OCI-LY7 (cell line): Measurements from ENCODE around the gene NMT1. TPM values are rescaled to one million over a fixed set of nuclear protein-coding genes. Genes with fewer than 3 reads are reported as not detected.
A peak's percentile ranks its signal among the peaks of the same experiment; 100 is the strongest.

ENCODE experiments used
- BruUV-seq: library from RNA; stranded (reverse); fragments of 400-500 nt; replicated peaks from 2 replicates; lab custom pipeline; 2021; lab: Mats Ljungman, UMichigan
- CTCF ChIA-PET: fragments of 300-600 bp; sonication (Branson Sonifier 250); formaldehyde crosslinking; loops from one replicate; lab custom pipeline; 2022; ENCODE audit warnings: antibody characterized with exemption; ENCODE audit not compliant: unreplicated experiment; lab: Charles Lee
- POLR2A ChIA-PET: fragments of 300-600 bp; sonication (Branson Sonifier 250); formaldehyde crosslinking; loops from one replicate; lab custom pipeline; 2022; ENCODE audit warnings: antibody characterized with exemption; lab: Charles Lee
- DNase-seq: peaks from one replicate; pipeline ENCODE4 v3.0.0-alpha.2; 2015; ENCODE audit warnings: low spot score
- H2AFZ ChIP-seq: fragments of 200-600 bp; sonication (generic), shearing (Covaris generic); 2 replicates; pipeline ENCODE4 v1.6.1; 2014; ENCODE audit warnings: mild to moderate bottlenecking, antibody characterized with exemption, low read length, moderate library complexity
- H3K27ac ChIP-seq: fragments of 200-600 bp; sonication (generic); 2 replicates; pipeline ENCODE4 v1.5.1; 2014; ENCODE audit warnings: mixed run types, low read depth, mild to moderate bottlenecking, moderate library complexity, low read length, inconsistent platforms; ENCODE audit not compliant: poor library complexity, severe bottlenecking
- H3K36me3 ChIP-seq: fragments of 200-600 bp; sonication (generic); 2 replicates; pipeline ENCODE4 v1.6.1; 2014; ENCODE audit warnings: mild to moderate bottlenecking, antibody characterized with exemption, low read length, moderate library complexity, mixed read lengths; ENCODE audit not compliant: insufficient read depth
- H3K4me1 ChIP-seq: fragments of 200-600 bp; sonication (generic); 2 replicates; pipeline ENCODE4 v1.5.1; 2014; ENCODE audit warnings: mild to moderate bottlenecking, low read length; ENCODE audit not compliant: insufficient read depth, poor library complexity, severe bottlenecking
- H3K4me2 ChIP-seq: fragments of 200-600 bp; sonication (generic); 2 replicates; pipeline ENCODE4 v1.6.1; 2014; ENCODE audit warnings: mild to moderate bottlenecking, low read length
- H3K4me3 ChIP-seq: fragments of 200-600 bp; sonication (generic); 2 replicates; pipeline ENCODE4 v1.5.1; 2014; ENCODE audit warnings: mild to moderate bottlenecking, low read depth, low read length; ENCODE audit not compliant: poor library complexity, severe bottlenecking
- H3K79me2 ChIP-seq: fragments of 200-600 bp; sonication (generic); 2 replicates; pipeline ENCODE4 v1.6.1; 2016; ENCODE audit warnings: low read depth, mild to moderate bottlenecking, low read length, moderate library complexity, mixed read lengths; ENCODE audit not compliant: insufficient read depth
- H3K9me2 ChIP-seq: fragments of 200-600 bp; sonication (generic); 2 replicates; pipeline ENCODE4 v1.6.1; 2016; ENCODE audit warnings: mild to moderate bottlenecking, low read length, mixed read lengths; ENCODE audit not compliant: insufficient read depth
- H3K9me3 ChIP-seq: fragments of 200-600 bp; sonication (generic); 2 replicates; pipeline ENCODE4 v1.6.1; 2014; ENCODE audit warnings: mild to moderate bottlenecking, mixed run types, low read length, mixed read lengths
- H4K20me1 ChIP-seq: fragments of 200-600 bp; sonication (generic); 2 replicates; pipeline ENCODE4 v1.6.1; 2014; ENCODE audit warnings: mild to moderate bottlenecking, antibody characterized with exemption, low read length, moderate library complexity, mixed read lengths; ENCODE audit not compliant: insufficient read depth
- CTCF ChIP-seq: fragments of 200-600 bp; sonication (generic); conservative IDR thresholded peaks from 2 replicates; pipeline ENCODE4 v1.5.1; 2014; ENCODE audit warnings: mild to moderate bottlenecking, antibody characterized with exemption, low read length, moderate library complexity, mixed read lengths
- EZH2phosphoT487 ChIP-seq: fragments of 200-600 bp; sonication (generic); IDR thresholded peaks from 2 replicates; pipeline ENCODE4 v1.6.1; 2018; ENCODE audit warnings: low read depth, borderline replicate concordance, mild to moderate bottlenecking, mixed run types, antibody characterized with exemption, low read length, moderate library complexity, mixed read lengths
- intact Hi-C: fragments of 100-400 bp; cut with micrococcal nuclease; formaldehyde crosslinking; loops from one replicate; pipeline ENCODE4 v1.10.0; 2022; ENCODE audit not compliant: unreplicated experiment
- total RNA-seq, 2 experiments: library from RNA; depleted of rRNA in 1 of 2; stranded (reverse); fragments of >200 nt in 1 of 2; shearing (Covaris generic) in 1 of 2; gene quantifications; 2 replicates each; pipeline ENCODE4 v1.2.3, GENCODE V29; 2014 to 2022

NMT1 gene
- total RNA-seq, 2 experiments from 2014 or later: 82.3 to 134 TPM

DNA sequence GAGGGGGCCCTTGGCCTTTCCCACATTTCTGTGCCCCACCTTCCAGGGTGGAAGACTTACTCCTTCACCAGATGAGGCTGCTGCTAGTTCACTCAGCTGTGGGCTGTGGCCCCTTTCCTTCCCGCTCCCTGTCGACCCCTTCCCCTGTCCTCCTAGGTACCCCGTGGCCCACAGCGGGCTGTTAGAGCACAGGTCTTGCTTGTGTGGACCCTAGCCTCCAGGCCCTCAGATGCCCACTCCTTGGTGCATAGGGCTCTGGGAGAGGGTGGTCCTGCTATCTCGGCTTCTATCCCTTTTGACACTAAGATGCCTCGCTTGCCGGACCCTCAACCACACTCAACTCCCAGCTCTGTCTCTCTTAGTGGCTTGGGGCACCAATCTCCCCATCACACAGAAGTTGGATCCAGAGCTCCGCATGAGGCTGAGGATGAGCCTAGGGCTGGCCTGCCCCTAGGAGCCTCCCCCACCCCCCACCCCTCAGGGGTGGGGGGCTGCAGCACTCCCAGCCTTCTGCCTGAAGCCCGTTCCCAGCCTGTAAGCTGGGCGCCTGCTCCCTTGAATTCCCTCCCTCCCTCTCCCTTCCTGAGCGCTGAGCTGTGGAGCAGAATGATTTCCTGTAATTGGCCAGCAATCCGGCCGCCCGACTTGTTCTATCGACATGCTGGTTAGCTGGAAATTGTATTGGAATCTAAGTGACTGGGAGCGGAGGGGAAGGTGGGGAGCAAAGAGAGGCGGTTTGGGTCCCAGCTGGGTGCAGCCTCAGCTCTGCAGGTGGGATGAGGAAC, 40.6 kb upstream of the NMT1 start:
- no peak overlapping the region for H2AFZ ChIP-seq
- ChIA-PET CTCF (interaction anchor here (0.6 kb wide), 2 partner anchors 110 to 404 kb away, joined by 3 read pairs; no protein-coding TSS in a partner anchor), POLR2A (interaction anchor here (0.5 to 0.8 kb wide), 4 partner anchors 25 to 121 kb away, joined by 3 to 5 read pairs (median 4); no protein-coding TSS in a partner anchor)
- no peak overlapping the region for H3K4me2 ChIP-seq
- H3K9me2 ChIP-seq: no peaks in the 10 kb centered on the region
- no peak for TF ChIP-seq CTCF
- no peak for TF ChIP-seq EZH2phosphoT487
- DNase-seq: no peak
- no peak overlapping the region for H3K4me3 ChIP-seq
- no peak overlapping the region for H3K27ac ChIP-seq
- H3K36me3 ChIP-seq: peaks cover 9% of the 10 kb centered on the region; the same call in 1 of the 2 replicates
- no peaks in the 10 kb centered on the region for H3K9me3 ChIP-seq
- H4K20me1 ChIP-seq: no peaks in the 10 kb centered on the region
- intact Hi-C loops: no loop called here
- peaks cover 14% of the 10 kb centered on the region for H3K4me1 ChIP-seq
- no TSS peak for BruUV-seq
- H3K79me2 ChIP-seq: no peaks in the 10 kb centered on the region

- POLR2A ChIA-PET: interaction anchor here (0.6 kb wide), 1 partner anchor 127 kb away, joined by 5 read pairs; no protein-coding TSS in a partner anchor
- Histone ChIP-seq H2AFZ (no peak overlapping the region), H3K4me3 (no peak overlapping the region), H3K4me1 (peaks cover 14% of the 10 kb centered on the region), H3K79me2 (no peaks in the 10 kb centered on the region), H3K9me2 (no peaks in the 10 kb centered on the region), H3K9me3 (no peaks in the 10 kb centered on the region), H3K4me2 (no peak overlapping the region; the same call in 1 of the 2 replicates), H4K20me1 (no peaks in the 10 kb centered on the region), H3K27ac (no peak overlapping the region), H3K36me3 (peaks cover 13% of the 10 kb centered on the region; the same call in 1 of the 2 replicates)
- intact Hi-C loops: loop anchor here (1.0 to 2.0 kb wide), 2 partner anchors 101 to 111 kb away; partner anchors contain the start of gene PLCD3
- no TSS peak for BruUV-seq
- DNase-seq: peak; percentile 76
- TF ChIP-seq CTCF (peak; percentile 87), EZH2phosphoT487 (no peak)
- CTCF ChIA-PET: no interaction called here
Measured at GRCh38 chr17:45021607-45022287, 39.4 kb upstream of the NMT1 start.
